Bronchial epithelial cell (primary cell): ENCODE data around the gene TMEM14C. TPM values are rescaled to one million over a fixed set of nuclear protein-coding genes. Genes with fewer than 3 reads are reported as not detected.

Source experiments
- DNase-seq: peaks from one replicate; pipeline ENCODE4 v3.0.0-alpha.2; 2010; ENCODE audit warnings: low read depth
- FAIRE-seq: peaks from 2 replicates; lab custom pipeline; 2011; peaks lifted over from hg19 to GRCh38; lab: Jason Lieb, UNC
- H3K27me3 ChIP-seq: 2 replicates; pipeline ENCODE4 v1.5.1; 2011; ENCODE audit warnings: low read length; ENCODE audit not compliant: control insufficient read depth, insufficient read depth
- H3K36me3 ChIP-seq: 2 replicates; pipeline ENCODE4 v1.5.1; 2011; ENCODE audit warnings: low read length; ENCODE audit not compliant: control insufficient read depth, insufficient read depth
- H3K4me3 ChIP-seq: 2 replicates; pipeline ENCODE4 v1.5.1; 2011; ENCODE audit warnings: mild to moderate bottlenecking, low read depth, low read length, control low read depth
- CTCF ChIP-seq: IDR thresholded peaks from 2 replicates; pipeline ENCODE4 v1.5.1; 2011; ENCODE audit warnings: mild to moderate bottlenecking, moderate library complexity, low read length, control low read depth, inconsistent platforms; ENCODE audit not compliant: insufficient read depth, severe bottlenecking
- total RNA-seq: library from RNA; depleted of rRNA; stranded (reverse); fragments of >200 nt; gene quantifications from 2 replicates; pipeline ENCODE4 v1.2.1, GENCODE V29; 2014

TMEM14C gene
- total RNA-seq, 1 donor from 2014 or later, result 132 TPM

- H3K27me3 ChIP-seq, result no peaks in the 10 kb centered on the region
- FAIRE-seq, result no peak
- no peaks in the 10 kb centered on the region for H3K36me3 ChIP-seq
- DNase-seq, result no peak
- no peak overlapping the region for H3K4me3 ChIP-seq
- no peak for TF ChIP-seq CTCF
Observed at GRCh38 chr6:10684618-10685017, 38.3 kb upstream of the TMEM14C start.

DNA sequence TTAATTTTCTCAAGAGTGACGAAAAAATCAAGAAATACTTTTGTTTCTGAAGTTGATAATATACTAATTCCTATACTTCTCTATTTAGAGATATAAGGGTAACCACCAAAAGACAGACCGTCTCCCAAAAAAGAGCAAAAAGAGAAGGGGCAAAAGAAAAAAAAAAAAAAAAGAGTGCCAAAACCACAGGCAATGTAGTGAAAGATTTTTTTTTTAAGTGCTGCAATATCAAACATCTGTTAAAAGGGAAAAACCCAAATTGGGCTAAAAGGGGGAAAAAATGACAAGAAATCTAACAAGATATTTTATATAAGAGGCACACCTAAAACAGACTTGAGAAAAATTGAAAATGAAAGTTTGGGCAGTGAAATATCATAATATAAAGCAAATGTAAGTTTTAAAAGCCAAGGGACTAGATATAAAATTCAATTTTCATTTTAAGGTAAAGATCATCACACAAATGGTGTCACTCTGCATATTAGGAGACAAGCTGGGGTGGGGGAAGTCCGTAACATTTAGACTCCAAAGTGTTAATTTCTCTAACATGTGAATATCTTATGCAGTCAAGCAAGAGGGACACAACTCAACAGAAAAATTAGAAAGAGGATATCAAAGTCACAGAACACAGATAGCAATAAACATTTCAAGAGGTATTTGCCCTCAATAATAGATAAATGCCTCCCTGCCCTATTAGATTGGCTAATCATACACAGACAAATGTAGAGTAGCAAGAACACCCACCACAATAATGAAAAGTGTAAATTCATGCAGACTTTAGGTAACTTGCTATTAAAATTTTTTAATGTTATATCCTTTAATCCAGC lies 37.6 kb upstream of the TMEM14C start:
- TF ChIP-seq CTCF, result no peak
- FAIRE-seq, result no peak

GRCh38 chr6:10686901-10687300 lies 36.0 kb upstream of the TMEM14C start:
- no peak for TF ChIP-seq CTCF
- Histone ChIP-seq H3K27me3 (no peaks in the 10 kb centered on the region), H3K4me3 (no peak overlapping the region)

More for the DNA sequence above, 37.6 kb upstream of the TMEM14C start:
- H3K4me3 ChIP-seq, result no peak overlapping the region
- no peaks in the 10 kb centered on the region for H3K27me3 ChIP-seq
- DNase-seq, result no peak
- H3K36me3 ChIP-seq, result no peaks in the 10 kb centered on the region

DNA sequence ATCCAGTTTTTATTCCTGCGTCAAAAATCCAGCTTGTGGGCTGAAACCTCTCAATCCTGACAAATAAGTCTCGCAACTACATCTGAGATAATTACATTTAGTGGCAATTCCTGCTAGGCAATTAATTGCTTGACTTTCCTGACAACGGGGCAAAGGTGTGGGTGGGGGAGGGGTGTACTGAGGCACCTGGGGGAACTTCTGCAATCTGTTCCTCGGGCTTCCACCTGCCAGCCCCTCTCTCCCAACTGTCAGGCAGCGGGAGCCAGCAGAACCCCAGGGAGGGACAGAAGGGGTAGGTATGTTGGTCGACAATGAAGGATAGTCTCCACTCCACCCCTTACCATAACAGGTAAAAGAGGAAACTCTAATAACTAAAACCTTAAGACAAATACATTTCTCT lies 35.3 kb upstream of the TMEM14C start:
- Histone ChIP-seq H3K36me3 (no peaks in the 10 kb centered on the region), H3K4me3 (no peak overlapping the region), H3K27me3 (no peaks in the 10 kb centered on the region)
- no peak for TF ChIP-seq CTCF
- FAIRE-seq (no peak), DNase-seq (no peak)

More at GRCh38 chr6:10686901-10687300, 36.0 kb upstream of the TMEM14C start:
- H3K36me3 ChIP-seq, result no peaks in the 10 kb centered on the region
- DNase-seq (no peak), FAIRE-seq (no peak)

- Histone ChIP-seq H3K4me3 (no peak overlapping the region), H3K36me3 (no peaks in the 10 kb centered on the region), H3K27me3 (no peaks in the 10 kb centered on the region)
- no peak for FAIRE-seq
- TF ChIP-seq CTCF, result no peak
- DNase-seq, result peak; percentile 34
Observed at GRCh38 chr6:10690651-10691445, 32.0 kb upstream of the TMEM14C start.
